Skeletal muscle cell (primary cell): Measurements from ENCODE around the gene MAST2.

Experiments
- DNase-seq: peaks from one replicate; pipeline ENCODE4 v3.0.0-alpha.2; 2010; ENCODE audit warnings: low read depth
- H3K4me3 ChIP-seq: 2 replicates; pipeline ENCODE4 v1.5.1; 2011; ENCODE audit warnings: low read depth, mild to moderate bottlenecking, control low read depth, low read length, moderate library complexity

Gene MAST2

DNA sequence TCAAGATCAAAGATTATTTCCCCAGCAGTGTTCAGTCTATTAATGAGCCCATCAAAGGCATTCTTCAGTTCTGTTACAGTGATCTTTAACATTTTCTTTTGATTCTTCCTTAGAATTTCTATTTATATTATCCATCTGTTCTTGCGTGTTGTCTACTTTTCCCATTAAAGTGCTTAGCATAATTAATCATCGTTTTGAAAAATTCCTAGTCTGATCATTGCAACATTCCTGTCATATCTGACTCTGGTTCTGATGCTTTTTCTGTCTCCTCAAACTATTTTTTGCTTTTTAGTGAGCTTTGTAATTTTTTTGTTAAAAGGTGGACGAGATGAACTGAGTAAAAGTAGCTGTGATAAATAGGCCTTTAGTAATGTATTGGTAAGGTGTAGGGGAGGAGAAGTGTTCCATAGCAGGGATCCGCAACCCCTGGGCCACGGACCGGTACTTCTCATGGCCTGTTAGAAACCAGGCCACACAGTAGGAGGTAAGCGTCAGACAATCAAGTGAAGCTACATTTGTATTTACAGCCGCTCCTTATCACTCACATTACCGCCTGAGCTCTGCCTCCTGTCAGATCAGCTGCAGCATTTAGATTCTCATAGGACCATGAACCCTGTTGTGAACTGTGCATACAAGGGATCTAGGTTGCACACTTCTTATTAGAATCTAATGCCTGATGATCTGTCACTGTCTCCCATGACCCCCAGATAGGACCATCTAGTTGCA is 165.7 kb downstream of the MAST2 start:
- no peak overlapping the region for H3K4me3 ChIP-seq
- DNase-seq, result no peak

DNA sequence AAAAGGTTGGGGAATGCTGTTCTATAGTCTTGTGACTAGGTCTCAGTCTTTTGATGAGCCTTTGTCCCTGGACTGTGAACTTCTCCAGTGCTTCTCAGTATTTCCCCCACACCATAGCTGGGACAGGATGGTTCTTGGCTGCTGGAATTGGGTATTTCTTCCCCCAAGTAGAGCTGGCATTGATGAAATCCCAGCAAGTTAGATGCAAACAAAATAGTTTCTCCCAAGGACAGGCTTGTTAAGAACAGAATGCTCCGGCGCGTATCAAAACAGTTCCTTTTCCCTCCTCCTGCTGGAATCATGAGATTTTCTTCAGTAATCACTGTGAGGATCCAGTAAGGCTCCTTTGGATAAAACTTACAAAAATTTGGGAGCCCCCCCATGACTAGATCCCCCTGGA is 166.5 kb downstream of the MAST2 start:
- H3K4me3 ChIP-seq, result no peak overlapping the region
- no peak for DNase-seq

DNA sequence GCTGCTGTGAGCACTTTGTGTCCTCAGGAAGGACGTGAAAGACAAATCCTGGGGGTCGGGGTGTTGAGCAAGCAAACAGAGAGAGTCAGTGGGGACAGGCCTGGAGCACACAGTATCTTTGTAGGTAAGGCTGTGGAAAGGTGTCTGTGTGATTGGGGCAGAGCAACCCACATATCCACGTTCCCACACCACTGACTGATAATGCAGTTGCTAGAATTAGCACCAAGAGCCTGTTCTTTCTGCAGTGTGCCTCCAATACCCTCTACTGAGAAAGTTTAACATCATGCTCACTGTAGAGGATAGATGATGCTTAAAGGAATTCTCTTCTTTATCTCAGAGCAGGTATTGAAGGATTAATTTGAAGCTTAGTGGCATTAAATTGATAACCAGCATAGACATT is 167.9 kb downstream of the MAST2 start:
- DNase-seq, result no peak
- H3K4me3 ChIP-seq, result no peak overlapping the region

DNA sequence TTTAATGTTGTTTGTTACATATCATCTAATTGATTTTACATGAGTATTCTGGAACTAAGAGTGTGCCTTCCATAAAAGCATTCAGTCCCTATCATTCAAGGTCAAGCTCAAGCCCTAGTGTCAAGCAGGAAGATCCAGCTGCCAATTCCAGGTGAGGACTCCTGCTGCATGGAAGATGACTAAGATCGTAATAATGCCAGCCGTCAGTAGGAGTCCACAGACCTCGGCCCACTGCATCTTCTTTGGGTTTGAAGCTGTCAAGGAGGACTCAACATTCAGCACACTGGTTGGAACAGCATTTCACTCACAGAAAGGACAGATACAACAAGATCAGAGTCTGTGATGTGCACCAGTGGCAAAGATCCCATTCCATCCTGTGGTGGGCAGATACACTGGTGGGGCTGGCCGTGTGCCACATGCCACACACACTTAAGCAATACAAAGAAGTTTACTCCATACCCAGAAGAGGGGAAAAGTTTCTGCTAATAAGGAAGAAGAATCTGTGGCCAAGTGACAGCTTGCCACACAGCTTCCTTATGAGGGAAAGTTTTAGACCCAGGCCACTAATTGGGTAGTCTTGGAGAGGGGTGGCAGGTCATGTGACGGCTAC is 168.6 kb downstream of the MAST2 start:
- DNase-seq, result no peak
- no peak overlapping the region for H3K4me3 ChIP-seq

DNA sequence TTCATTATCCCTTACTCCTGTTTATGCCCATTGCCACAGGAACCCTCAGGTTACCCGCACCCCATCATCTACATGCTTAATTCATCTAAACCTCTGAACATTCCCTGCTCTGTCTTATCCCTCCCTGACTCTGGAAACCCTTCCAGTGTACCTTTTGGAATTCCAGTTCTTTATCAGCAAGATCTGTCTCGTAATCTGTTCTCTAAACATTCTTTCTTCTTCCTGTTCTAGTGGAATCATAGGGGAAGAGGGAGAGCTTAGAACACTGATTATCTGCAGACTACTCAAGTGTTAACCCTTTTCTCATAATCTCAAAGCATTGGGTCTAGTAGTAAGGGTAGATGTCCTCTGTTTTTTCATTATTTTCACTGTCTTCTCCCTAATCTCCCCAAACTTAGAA is 169.2 kb downstream of the MAST2 start:
- H3K4me3 ChIP-seq, result no peak overlapping the region
- DNase-seq, result no peak

DNA sequence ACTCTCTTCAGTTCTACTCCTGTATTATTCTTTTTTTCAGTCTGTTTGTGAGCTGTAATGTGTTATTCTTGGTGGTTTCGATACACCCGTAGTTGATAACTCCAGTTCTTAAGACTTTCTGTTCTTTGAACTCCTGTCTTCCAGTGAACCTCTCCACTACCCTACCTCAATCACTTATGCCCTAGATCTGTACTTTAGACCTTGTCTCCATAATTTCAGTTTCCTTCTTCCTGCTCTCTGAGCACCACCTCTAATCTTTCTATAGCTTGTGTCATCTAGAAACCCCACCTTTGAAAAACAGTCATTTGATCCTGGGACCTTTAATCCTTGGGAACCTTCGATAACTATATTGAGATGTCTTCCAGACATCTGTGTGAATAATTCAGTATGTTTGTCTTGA is 169.7 kb downstream of the MAST2 start:
- DNase-seq, result no peak
- no peak overlapping the region for H3K4me3 ChIP-seq

DNA sequence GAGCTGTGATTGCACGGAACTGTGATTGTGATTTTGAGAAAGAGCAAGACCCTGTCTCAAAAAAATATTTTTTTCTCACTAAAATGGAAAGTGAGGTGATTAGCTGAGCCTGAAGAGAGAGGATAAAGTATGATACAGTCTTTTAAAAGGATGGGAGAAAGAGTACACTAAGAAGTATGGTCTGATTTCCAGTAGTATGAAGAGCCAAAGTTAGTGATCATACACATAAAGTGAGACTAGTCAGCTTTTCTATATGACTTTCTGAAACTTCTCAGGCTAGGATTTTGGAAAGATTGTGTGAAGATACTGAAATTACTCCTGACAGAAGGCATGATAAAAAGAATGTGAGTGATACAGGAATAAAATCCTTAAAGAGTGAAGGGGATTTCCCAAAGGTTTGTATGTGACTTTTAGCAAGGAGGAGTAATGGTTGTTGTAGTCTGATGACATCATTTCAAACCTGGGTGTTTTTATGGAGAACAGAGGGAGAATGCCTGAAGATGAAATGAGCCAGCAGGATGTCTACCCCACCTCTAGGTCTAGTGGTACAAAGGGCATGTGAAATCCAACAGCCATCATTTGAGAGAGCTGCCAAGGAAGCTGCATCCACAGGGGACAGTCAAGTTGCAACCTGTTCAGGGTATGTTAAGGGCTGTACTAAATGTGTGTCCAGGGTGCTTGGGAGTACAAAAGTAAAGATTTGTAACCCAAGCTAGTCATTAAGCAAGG is 171.3 kb downstream of the MAST2 start:
- DNase-seq, result no peak
- no peak overlapping the region for H3K4me3 ChIP-seq

DNA sequence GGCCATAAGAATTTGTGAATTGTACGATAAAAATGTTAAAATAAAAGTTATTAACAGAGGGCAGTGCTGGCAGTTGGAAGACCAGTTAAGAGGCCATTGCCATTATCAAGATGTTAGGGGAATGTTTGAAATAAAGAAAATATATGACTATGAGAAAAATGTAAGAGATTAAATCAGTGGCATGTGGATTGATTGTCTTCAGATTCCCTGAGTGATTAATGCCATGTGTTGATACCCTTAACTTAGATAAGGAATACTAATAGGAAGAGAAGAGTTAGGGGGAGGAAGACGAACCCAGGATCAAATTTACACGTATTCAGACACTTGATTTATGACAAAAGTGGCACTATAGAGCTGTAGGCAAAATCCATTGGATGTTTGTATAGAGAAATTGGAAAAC is 173.2 kb downstream of the MAST2 start:
- no peak for DNase-seq
- no peak overlapping the region for H3K4me3 ChIP-seq

DNA sequence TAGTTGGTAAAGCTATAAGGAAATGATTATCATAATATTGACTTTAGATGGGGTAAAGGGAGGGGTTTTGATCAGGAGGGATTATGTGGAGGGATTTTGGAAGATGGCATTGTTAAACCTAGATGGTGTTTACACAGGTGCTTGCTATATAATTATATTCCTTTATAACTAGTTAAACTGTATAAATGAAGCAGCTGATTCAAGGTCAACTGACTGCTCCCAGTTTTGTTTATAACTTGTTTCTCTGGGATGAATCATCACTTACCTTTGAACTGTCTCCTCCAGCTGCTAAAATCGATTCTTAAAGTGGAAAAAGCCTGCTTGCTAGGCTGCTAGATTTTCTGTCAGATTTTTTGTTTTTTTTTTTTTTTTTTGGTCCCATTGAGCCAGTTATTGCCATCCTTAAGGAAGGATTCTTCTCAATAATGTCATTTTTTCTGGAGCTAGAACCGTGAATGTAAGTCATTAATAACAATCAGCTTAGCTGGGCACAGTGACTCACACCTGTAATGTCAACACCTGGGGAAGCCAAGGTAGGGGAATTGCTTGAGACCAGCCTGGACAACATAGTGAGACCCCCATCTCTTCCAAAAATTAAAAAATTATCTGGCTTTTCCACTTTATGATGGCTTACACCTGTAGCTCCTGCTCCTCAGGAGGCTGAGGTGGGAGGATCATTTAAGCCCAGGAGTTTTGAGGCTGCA is 175.8 kb downstream of the MAST2 start:
- no peak overlapping the region for H3K4me3 ChIP-seq
- no peak for DNase-seq

DNA sequence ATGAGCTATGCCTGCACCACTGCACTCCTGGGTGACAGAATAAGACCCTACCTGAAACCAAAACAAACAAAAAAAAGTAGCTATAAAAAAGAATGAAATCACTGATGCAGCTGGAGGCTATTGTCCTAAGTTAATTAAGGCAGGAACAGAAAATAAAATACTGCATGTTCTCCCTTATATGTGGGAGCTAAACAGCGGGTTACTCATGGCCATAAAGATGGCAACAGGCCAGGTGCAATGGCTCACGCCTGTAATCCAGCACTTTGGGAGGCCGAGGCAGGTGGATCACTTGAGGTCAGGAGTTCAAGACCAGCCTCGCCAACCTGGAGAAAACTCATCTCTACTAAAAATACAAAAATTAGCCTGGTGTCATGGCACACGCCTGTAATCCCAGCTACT is 176.4 kb downstream of the MAST2 start:
- DNase-seq, result no peak
- no peak overlapping the region for H3K4me3 ChIP-seq

DNA sequence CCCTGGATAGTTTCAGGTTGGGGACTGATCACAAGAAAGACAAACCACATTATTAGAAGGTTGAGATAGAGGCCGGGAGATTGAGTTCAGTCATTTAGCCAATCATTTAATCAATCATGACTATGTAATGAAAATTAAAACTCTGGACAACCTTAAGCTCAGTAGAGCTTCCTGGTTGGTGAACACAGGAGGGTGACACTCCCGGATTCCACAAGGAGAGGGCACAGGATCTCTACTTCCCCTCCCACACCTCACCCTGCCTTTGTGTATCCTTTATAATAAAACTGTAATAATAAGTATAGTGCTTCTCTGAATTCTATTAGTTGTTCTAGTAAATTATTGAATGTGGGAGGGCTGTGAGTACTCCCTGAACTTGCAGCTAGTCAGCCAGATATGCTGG is 178.9 kb downstream of the MAST2 start:
- H3K4me3 ChIP-seq, result no peak overlapping the region
- no peak for DNase-seq

DNA sequence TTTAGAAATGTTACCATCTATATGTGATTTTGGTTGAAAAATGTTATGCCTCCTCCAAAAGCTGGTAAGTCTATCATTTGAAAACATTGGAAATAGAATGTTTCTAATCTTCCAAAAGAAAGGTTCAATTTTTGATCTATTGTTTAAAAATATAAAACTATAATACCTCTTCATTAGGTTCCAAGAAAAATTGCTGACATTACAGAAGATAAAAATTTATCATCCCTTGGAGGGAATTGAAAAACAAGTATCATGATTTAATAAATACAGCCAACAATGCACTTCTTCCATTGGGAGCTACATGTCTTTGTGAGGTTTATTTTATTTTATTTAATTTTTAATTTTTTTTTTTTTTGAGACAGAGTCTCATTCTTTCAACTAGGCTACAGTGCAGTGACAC is 180.6 kb downstream of the MAST2 start:
- no peak for DNase-seq
- no peak overlapping the region for H3K4me3 ChIP-seq

DNA sequence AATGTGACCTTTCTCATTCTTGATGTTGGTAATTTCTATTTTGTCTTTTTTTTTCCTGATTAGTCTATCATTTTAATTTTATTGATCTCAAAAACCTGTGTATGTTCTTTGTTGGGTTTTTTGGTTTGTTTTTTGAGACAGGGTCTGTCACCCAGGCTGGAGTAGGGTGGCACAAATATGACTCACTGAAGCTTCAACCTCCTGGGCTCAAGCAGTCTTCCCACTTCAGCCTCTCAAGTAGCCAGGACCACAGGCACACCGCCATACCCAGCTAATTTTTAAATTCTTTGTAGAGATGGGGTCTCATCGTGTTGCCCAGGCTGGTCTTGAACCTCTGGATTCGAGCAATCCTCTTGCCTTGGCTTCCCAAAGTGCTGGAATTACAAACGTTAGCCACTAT is 183.8 kb downstream of the MAST2 start:
- DNase-seq, result no peak
- H3K4me3 ChIP-seq, result no peak overlapping the region

DNA sequence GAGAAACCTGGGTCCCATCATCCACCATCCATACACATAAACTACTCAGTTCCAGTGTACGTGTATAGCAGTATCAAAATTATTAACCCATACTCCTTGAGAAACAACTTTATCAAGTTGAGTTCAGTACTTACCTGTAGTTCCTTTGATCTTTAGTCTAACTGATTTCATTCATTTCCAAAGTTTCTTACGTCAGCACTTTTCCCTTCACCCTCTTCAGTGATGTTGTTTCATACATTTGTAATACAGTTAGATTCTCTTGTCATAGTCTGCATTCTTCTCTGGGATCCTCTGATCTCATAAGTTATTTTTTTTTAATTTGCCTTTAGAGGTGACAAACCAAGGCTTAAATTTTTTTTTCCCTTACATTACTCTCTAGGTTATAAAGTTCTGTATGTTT is 185.8 kb downstream of the MAST2 start:
- H3K4me3 ChIP-seq, result no peak overlapping the region
- no peak for DNase-seq

DNA sequence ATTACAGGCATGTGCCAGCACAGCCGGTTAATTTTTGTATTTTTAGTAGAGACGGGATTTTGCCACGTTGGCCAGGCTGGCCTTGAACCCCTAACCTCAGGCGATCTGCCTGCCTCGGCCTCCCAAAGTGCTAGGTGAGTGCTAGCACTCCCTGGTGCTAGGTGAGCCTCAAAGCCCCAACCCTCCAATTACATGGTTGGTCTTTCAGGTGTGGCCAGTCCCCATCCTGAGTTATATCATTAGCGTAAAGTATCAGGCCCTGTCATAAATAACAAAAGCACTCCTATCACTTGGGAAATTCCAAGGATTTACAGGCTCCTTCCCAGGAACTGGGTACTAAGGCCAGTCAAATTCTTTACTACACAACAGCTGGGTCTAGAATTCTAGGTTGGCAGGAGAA is 191.0 kb downstream of the MAST2 start:
- H3K4me3 ChIP-seq, result no peak overlapping the region
- no peak for DNase-seq

DNA sequence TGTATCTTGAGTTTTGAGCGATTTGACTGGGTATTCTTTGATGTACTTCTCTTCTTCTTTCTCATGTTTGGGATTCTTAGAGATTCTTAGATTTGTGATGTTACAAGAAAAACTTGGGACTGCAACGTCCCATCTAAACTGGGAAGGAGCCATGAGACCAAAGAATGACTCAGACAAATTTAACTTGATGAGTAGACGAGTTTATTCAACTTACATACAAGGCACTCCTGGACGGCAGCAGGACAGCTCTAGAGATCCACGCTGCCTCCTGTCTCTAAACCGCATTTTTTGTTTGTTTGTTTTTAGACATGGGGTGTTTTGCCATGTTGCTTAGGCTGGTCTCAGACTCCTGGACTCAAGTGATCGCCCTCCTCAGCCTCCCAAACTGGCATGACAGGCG is 191.9 kb downstream of the MAST2 start:
- DNase-seq, result no peak

DNA sequence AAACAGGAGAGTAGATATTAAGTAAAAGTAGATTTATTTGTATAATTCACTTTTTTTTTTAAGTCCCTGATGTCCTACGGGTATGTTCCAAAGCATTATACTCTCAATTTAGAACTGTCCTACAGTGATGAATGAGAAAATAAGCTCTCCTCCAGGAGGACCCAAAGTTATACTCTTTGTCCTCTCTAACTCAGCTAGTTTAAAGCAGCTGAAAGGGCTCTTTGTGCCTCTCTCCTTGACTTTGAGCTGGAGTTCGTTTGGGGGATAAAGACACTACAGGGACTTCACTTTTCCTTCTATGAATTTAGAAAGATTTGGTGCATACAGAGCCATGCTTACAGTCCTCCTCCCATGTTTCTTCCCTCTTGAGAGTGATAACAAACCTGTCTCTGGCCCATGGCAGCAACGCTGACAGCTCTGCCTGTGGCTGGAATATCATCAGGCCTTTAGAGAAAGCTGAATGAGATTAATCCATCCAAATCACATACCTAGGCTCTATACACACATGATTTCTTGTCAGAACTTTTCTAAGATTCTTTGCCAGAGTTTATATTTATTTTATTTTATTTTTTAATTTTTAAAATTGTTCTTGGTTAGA is 194.7 kb downstream of the MAST2 start:
- DNase-seq, result no peak
- H3K4me3 ChIP-seq, result no peak overlapping the region

More for the DNA sequence above, 191.9 kb downstream of the MAST2 start:
- no peak overlapping the region for H3K4me3 ChIP-seq

DNA sequence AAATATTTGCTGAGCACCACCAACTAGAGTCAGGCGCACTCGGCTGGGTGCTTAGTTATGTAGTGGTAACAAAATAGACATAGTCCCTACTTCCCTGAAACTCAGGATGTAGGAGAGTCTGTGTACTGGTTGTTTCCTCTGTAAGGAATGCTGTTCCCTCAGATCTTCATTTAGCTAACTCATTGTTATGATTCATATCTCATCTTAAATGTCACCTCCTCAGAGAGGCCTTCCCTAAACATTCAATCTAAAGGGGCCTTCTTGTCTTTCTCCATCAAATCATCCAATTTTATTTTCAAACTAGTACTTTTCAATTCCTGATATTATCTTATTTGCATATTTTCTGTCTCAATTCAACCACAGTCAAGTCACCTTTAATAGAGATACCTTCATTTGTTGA is 196.1 kb downstream of the MAST2 start:
- no peak overlapping the region for H3K4me3 ChIP-seq

DNA sequence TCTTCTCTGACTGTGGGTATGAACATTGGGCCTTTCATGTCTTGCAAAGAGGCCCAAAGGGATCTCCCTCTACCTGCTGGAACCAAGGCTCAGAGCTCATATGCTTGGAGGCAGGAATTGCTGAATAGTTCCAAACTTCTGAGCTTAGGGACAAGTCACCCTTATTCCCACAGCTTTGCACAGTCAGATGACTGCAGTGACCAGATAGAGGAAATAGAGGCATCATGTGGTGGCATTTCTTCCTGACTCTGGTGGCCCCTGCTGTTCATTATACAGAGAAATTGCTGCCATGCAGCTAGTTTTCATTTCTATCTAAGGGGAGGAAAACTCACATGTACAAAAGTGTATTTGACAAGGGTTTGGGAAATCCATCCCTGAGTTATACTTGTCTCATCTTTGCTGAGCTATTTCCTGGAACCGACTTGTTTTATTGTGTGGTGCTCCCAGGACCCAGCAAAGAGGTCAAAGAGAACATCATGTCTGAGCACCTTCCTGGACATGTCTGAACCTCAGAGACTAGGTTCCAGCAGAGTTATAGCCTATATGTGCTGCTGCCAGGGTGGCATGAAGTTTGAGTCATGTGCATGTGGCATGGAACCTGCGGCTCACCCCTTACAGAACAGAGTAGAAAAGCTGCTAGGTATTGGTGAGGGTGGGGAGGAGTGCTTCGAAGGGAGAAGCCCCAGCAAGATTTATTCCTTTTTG is 197.8 kb downstream of the MAST2 start:
- DNase-seq, result no peak
- H3K4me3 ChIP-seq, result no peak overlapping the region

More for the DNA sequence above, 196.1 kb downstream of the MAST2 start:
- no peak for DNase-seq
